Chondrocyte (in vitro differentiated cells): Measurements from ENCODE around the gene F2R. TPM values are rescaled to one million over a fixed set of nuclear protein-coding genes. Genes with fewer than 3 reads are reported as not detected.
"Not testable (repeated sequence)": the region's sequence is repeated elsewhere in the genome, so short reads cannot be mapped to it uniquely, and the experiment has no call there.

Source experiments
- DNase-seq: peaks from one replicate; pipeline ENCODE4 v3.0.0; 2021; ENCODE audit warnings: mixed read lengths, low spot score
- H3K27ac Mint-ChIP-seq: one replicate; pipeline ENCODE4 v1.8.0; 2021; ENCODE audit warnings: mild to moderate bottlenecking, moderate library complexity, mixed read lengths; ENCODE audit not compliant: unreplicated experiment
- H3K27me3 Mint-ChIP-seq: 2 replicates; pipeline ENCODE4 v1.8.0; 2021; ENCODE audit warnings: low read depth, mixed read lengths
- H3K36me3 Mint-ChIP-seq: 2 replicates; pipeline ENCODE4 v1.8.0; 2021; ENCODE audit warnings: low read depth, mixed read lengths
- H3K4me1 Mint-ChIP-seq: 2 replicates; pipeline ENCODE4 v1.8.0; 2021; ENCODE audit warnings: low read depth, mild to moderate bottlenecking, mixed read lengths
- H3K4me3 Mint-ChIP-seq: one replicate; pipeline ENCODE4 v1.8.0; 2021; ENCODE audit warnings: mild to moderate bottlenecking, moderate library complexity, mixed read lengths; ENCODE audit not compliant: unreplicated experiment
- H3K9me3 Mint-ChIP-seq: 2 replicates; pipeline ENCODE4 v1.8.0; 2021; ENCODE audit warnings: low read depth, mixed read lengths
- CTCF ChIP-seq: fragments of 200-600 bp; sonication (generic); IDR thresholded peaks from 2 replicates; pipeline ENCODE4 v1.5.0; 2021; ENCODE audit warnings: antibody characterized with exemption, mild to moderate bottlenecking, moderate library complexity
- total RNA-seq: library from RNA; stranded (reverse); gene quantifications from 3 replicates; pipeline ENCODE4 v1.2.1, GENCODE V29; 2021

F2R gene
- total RNA-seq, 1 donor from 2014 or later: 126 TPM

- Mint-ChIP-seq H3K9me3 (peaks cover 17% of the 10 kb centered on the region), H3K27me3 (no peaks in the 10 kb centered on the region), H3K4me1 (peaks cover 21% of the 10 kb centered on the region), H3K27ac (no peak overlapping the region), H3K4me3 (no peak overlapping the region), H3K36me3 (peaks cover 3% of the 10 kb centered on the region)
- no peak for TF ChIP-seq CTCF
- DNase-seq: no peak
Measured at GRCh38 chr5:76766746-76767145, 50.8 kb downstream of the F2R start.

GRCh38 chr5:76771041-76771440 is 55.1 kb downstream of the F2R start:
- H3K4me1 Mint-ChIP-seq: peaks cover 29% of the 10 kb centered on the region
- not testable (repeated sequence) for H3K27me3 Mint-ChIP-seq, H3K9me3 Mint-ChIP-seq, H3K4me3 Mint-ChIP-seq, H3K27ac Mint-ChIP-seq, H3K36me3 Mint-ChIP-seq, DNase-seq

- Mint-ChIP-seq H3K4me1 (peaks cover 25% of the 10 kb centered on the region), H3K9me3 (no peaks in the 10 kb centered on the region), H3K4me3 (no peak overlapping the region), H3K27ac (peak overlapping the region; percentile 85), H3K36me3 (no peaks in the 10 kb centered on the region), H3K27me3 (no peaks in the 10 kb centered on the region)
- no peak for DNase-seq
- TF ChIP-seq CTCF: no peak
Measured at GRCh38 chr5:76771705-76772405, 55.9 kb downstream of the F2R start.

GRCh38 chr5:76775921-76776320 is 60.0 kb downstream of the F2R start:
- no peaks in the 10 kb centered on the region for H3K27me3 Mint-ChIP-seq
- no peak overlapping the region for H3K27ac Mint-ChIP-seq
- no peak for TF ChIP-seq CTCF
- H3K4me1 Mint-ChIP-seq: peaks cover 24% of the 10 kb centered on the region
- no peaks in the 10 kb centered on the region for H3K9me3 Mint-ChIP-seq
- DNase-seq: no peak
- H3K4me3 Mint-ChIP-seq: no peak overlapping the region
- H3K36me3 Mint-ChIP-seq: no peaks in the 10 kb centered on the region

- no peaks in the 10 kb centered on the region for H3K9me3 Mint-ChIP-seq
- no peak for DNase-seq
- H3K4me1 Mint-ChIP-seq: peaks cover 25% of the 10 kb centered on the region
- no peak for TF ChIP-seq CTCF
- H3K27ac Mint-ChIP-seq: no peak overlapping the region
- H3K4me3 Mint-ChIP-seq: no peak overlapping the region
- no peaks in the 10 kb centered on the region for H3K36me3 Mint-ChIP-seq
- H3K27me3 Mint-ChIP-seq: no peaks in the 10 kb centered on the region
Measured at GRCh38 chr5:76776391-76776790, 60.5 kb downstream of the F2R start.

GRCh38 chr5:76780616-76781015 is 64.7 kb downstream of the F2R start:
- not testable (repeated sequence) for H3K9me3 Mint-ChIP-seq, H3K27ac Mint-ChIP-seq, H3K4me3 Mint-ChIP-seq, H3K27me3 Mint-ChIP-seq, H3K36me3 Mint-ChIP-seq, DNase-seq
- H3K4me1 Mint-ChIP-seq: peaks cover 14% of the 10 kb centered on the region
